Keratinocyte (primary cell): ENCODE measurements around the gene PEX5L. TPM values are rescaled to one million over a fixed set of nuclear protein-coding genes. Genes with fewer than 3 reads are reported as not detected.

Experiments used
- DNase-seq: peaks from one replicate; pipeline ENCODE4 v3.0.0-alpha.2; 2011; ENCODE audit warnings: low read depth, missing footprints, low spot score
- FAIRE-seq: peaks from 2 replicates; lab custom pipeline; 2011; peaks lifted over from hg19 to GRCh38; lab: Jason Lieb, UNC
- H2AFZ ChIP-seq: 2 replicates; pipeline ENCODE4 v1.6.0; 2012; ENCODE audit warnings: low read length, control low read depth, inconsistent platforms; ENCODE audit not compliant: control insufficient read depth
- H3K27ac ChIP-seq: 2 replicates; pipeline ENCODE4 v1.5.1; 2011; ENCODE audit warnings: low read length; ENCODE audit not compliant: control insufficient read depth, insufficient read depth
- H3K27me3 ChIP-seq: 3 replicates; pipeline ENCODE4 v1.6.0; 2011; ENCODE audit warnings: low read length; ENCODE audit not compliant: control insufficient read depth, insufficient read depth; ENCODE audit errors: extremely low read depth
- H3K36me3 ChIP-seq, 2 experiments: 2 replicates in 1 of 2; 3 replicates in 1 of 2; pipeline ENCODE4 v1.5.1; 2011; ENCODE audit warnings: low read length in 2 of 2, mild to moderate bottlenecking in 1 of 2; ENCODE audit not compliant: control insufficient read depth in 2 of 2, insufficient read depth in 2 of 2; ENCODE audit errors: extremely low read depth in 1 of 2
- H3K4me1 ChIP-seq: 3 replicates; pipeline ENCODE4 v1.5.1; 2011; ENCODE audit warnings: low read length; ENCODE audit not compliant: control insufficient read depth, insufficient read depth; ENCODE audit errors: extremely low read depth
- H3K4me2 ChIP-seq: 3 replicates; pipeline ENCODE4 v1.6.0; 2011; ENCODE audit warnings: low read depth, low read length; ENCODE audit not compliant: control insufficient read depth, insufficient read depth; ENCODE audit errors: extremely low read depth
- H3K4me3 ChIP-seq, 3 experiments: fragments of 200-600 bp in 1 of 3; sonication (generic) in 1 of 3; 2 replicates in 2 of 3; 3 replicates in 1 of 3; pipeline ENCODE4 v1.5.1; 2011 to 2016; ENCODE audit warnings: low read length in 3 of 3, mild to moderate bottlenecking in 3 of 3, control low read depth in 2 of 3, inconsistent platforms in 1 of 3, low read depth in 1 of 3, mixed read lengths in 1 of 3, mixed run types in 1 of 3, moderate library complexity in 1 of 3; ENCODE audit not compliant: control insufficient read depth in 2 of 3, insufficient read depth in 2 of 3; ENCODE audit errors: extremely low read depth in 1 of 3
- H3K79me2 ChIP-seq: 2 replicates; pipeline ENCODE4 v1.6.0; 2012; ENCODE audit warnings: low read length; ENCODE audit not compliant: control insufficient read depth, insufficient read depth
- H3K9ac ChIP-seq: 3 replicates; pipeline ENCODE4 v1.6.0; 2011; ENCODE audit warnings: low read length; ENCODE audit not compliant: control insufficient read depth, insufficient read depth; ENCODE audit errors: extremely low read depth
- H3K9me1 ChIP-seq: 3 replicates; pipeline ENCODE4 v1.6.0; 2011; ENCODE audit warnings: low read length; ENCODE audit not compliant: control insufficient read depth, insufficient read depth; ENCODE audit errors: extremely low read depth
- H3K9me3 ChIP-seq: 2 replicates; pipeline ENCODE4 v1.5.1; 2012; ENCODE audit warnings: low read depth, low read length; ENCODE audit not compliant: control insufficient read depth
- H4K20me1 ChIP-seq: 3 replicates; pipeline ENCODE4 v1.6.0; 2011; ENCODE audit warnings: low read length; ENCODE audit not compliant: control insufficient read depth, insufficient read depth; ENCODE audit errors: extremely low read depth
- CTCF ChIP-seq, 3 experiments: IDR thresholded peaks in 1 of 3; conservative IDR thresholded peaks in 1 of 3; optimal IDR thresholded peaks in 1 of 3; 2 replicates in 2 of 3; 3 replicates in 1 of 3; pipeline versions ENCODE3 to v1.5.1; 2011; ENCODE audit warnings: low read length in 3 of 3, mild to moderate bottlenecking in 3 of 3, moderate library complexity in 2 of 3, control low read depth in 1 of 3, inconsistent platforms in 1 of 3; ENCODE audit not compliant: insufficient read depth in 2 of 3; ENCODE audit errors: extremely low read depth in 1 of 3
- EZH2 ChIP-seq: IDR thresholded peaks from one replicate; pipeline ENCODE4 v1.6.1; 2012; ENCODE audit warnings: inconsistent platforms, mild to moderate bottlenecking, low read length, moderate library complexity
- dilution Hi-C: fragments of 300-500 bp; cut with MboI; formaldehyde crosslinking; loops from one replicate; pipeline ENCODE4 v1.7.0; 2020; ENCODE audit warnings: low sequenced_read_pairs; ENCODE audit not compliant: extremely low pct_ligation_motif_present
- polyA plus RNA-seq, 5 experiments: library from polyadenylated mRNA; depleted of rRNA in 3 of 5; stranded (reverse) in 3 of 5; stranded (forward) in 1 of 5; unstranded in 1 of 5; fragments of >200 nt; gene quantifications; 1 replicate in 1 of 5; 2 replicates in 3 of 5; 3 replicates in 1 of 5; pipeline versions ENCODE4 v1.2.1 to v1.2.3, GENCODE V29; 2011 to 2012; ENCODE audit warnings: missing spikeins in 2 of 5, low read depth in 1 of 5, low replicate concordance in 1 of 5

The PEX5L gene
- polyA plus RNA-seq, 1 donor (not counting 4 experiments of a cell fraction or from before 2014, with no cell fraction given) = 0.92 TPM

DNA sequence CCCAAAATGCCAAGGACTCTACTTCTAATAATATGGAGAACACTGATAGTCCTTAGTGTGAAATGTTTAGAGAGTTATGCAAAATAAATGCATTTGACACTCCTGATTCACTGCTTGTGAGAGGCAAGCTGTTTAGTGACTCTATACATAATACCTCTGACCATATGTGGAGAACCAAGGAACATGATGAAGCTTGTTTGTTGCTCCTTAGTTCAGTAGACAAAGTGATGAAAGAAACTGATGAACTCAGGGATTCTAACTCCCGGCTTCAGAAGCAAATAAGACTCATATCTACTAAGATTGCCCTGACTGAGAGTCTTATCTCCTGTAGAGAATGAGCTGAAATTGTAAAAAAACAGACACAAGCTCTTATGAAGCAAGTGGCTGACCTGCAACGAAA, 41.3 kb downstream of the PEX5L start:
- Histone ChIP-seq H3K36me3 (no peaks in the 10 kb centered on the region), H3K9me3 (no peaks in the 10 kb centered on the region), H3K4me1 (no peaks in the 10 kb centered on the region), H2AFZ (no peak overlapping the region), H4K20me1 (no peaks in the 10 kb centered on the region), H3K27ac (no peak overlapping the region), H3K9ac (no peak overlapping the region), H3K4me2 (no peak overlapping the region), H3K27me3 (no peaks in the 10 kb centered on the region), H3K79me2 (no peaks in the 10 kb centered on the region), H3K9me1 (no peaks in the 10 kb centered on the region), H3K4me3 (no peak overlapping the region)
- dilution Hi-C loops = no loop called here
- DNase-seq (no peak), FAIRE-seq (no peak)
- TF ChIP-seq EZH2 = no peak
- no peak for TF ChIP-seq CTCF (optimal IDR thresholded peaks at IDR 0.05 in 1 of 3, IDR thresholded peaks at IDR 0.05 in 1 of 3, conservative IDR thresholded peaks at IDR 0.05 in 1 of 3; ENCODE audit: extremely low read depth in 1 of 3, insufficient read depth in 2 of 3, low read length in 3 of 3)

GRCh38 chr3:179991883-179992282, 44.9 kb downstream of the PEX5L start:
- FAIRE-seq (no peak), DNase-seq (no peak)
- H2AFZ ChIP-seq = no peak overlapping the region
- no peaks in the 10 kb centered on the region for H3K27me3 ChIP-seq
- TF ChIP-seq EZH2 = no peak
- TF ChIP-seq CTCF (optimal IDR thresholded peaks at IDR 0.05 in 1 of 3, IDR thresholded peaks at IDR 0.05 in 1 of 3, conservative IDR thresholded peaks at IDR 0.05 in 1 of 3; ENCODE audit: extremely low read depth in 1 of 3, insufficient read depth in 2 of 3, low read length in 3 of 3) = no peak
- no peak overlapping the region for H3K9ac ChIP-seq
- H3K27ac ChIP-seq = no peak overlapping the region
- no peak overlapping the region for H3K4me2 ChIP-seq
- H4K20me1 ChIP-seq = no peaks in the 10 kb centered on the region
- H3K9me3 ChIP-seq = no peaks in the 10 kb centered on the region
- no peaks in the 10 kb centered on the region for H3K36me3 ChIP-seq
- no peaks in the 10 kb centered on the region for H3K9me1 ChIP-seq
- H3K79me2 ChIP-seq = no peaks in the 10 kb centered on the region
- no peaks in the 10 kb centered on the region for H3K4me1 ChIP-seq
- dilution Hi-C loops = no loop called here
- H3K4me3 ChIP-seq = no peak overlapping the region
